GM13977 (cell line): ENCODE measurements around the gene OR6J1.
"Not testable (repeated sequence)": the region's sequence is repeated elsewhere in the genome, so short reads cannot be mapped to it uniquely, and the experiment has no call there.

Source experiments
- DNase-seq: peaks from one replicate; pipeline ENCODE4 v3.0.0; 2012; ENCODE audit warnings: low spot score
- CTCF ChIP-seq: IDR thresholded peaks from 2 replicates; pipeline ENCODE4 v1.5.1; 2012; ENCODE audit warnings: mild to moderate bottlenecking, control low read depth; ENCODE audit not compliant: insufficient read depth; ENCODE audit errors: extremely low read depth, missing control alignments
- in situ Hi-C: fragments of 300-500 bp; cut with MboI; formaldehyde crosslinking; loops from one replicate; pipeline ENCODE4 v1.12.0; 2022; ENCODE audit warnings: low sequenced_read_pairs, low pct_unique_long_range_greater_than_20kb, mixed read lengths, inconsistent platforms; ENCODE audit not compliant: unreplicated experiment

Gene OR6J1

GRCh38 chr14:22644305-22644635, at the start of gene OR6J1:
TSS of gene OR6J1 (minus strand) at chr14:22644352. CDS start at chr14:22634811, 9,541 bp downstream.
- no peak for DNase-seq
- in situ Hi-C loops = loop anchor here (10.0 kb wide), 1 partner anchor 49 kb away; the partner anchor contains the start of gene ABHD4
- no peak for TF ChIP-seq CTCF

GRCh38 chr14:22692194-22692593, 48.0 kb upstream of the OR6J1 start:
- DNase-seq = no peak
- in situ Hi-C loops = no loop called here
- no peak for TF ChIP-seq CTCF

GRCh38 chr14:22691171-22691570, 47.0 kb upstream of the OR6J1 start:
- TF ChIP-seq CTCF = no peak
- DNase-seq = no peak
- in situ Hi-C loops = no loop called here

- in situ Hi-C loops = no loop called here
- no peak for TF ChIP-seq CTCF
- no peak for DNase-seq
These were observed 45.0 kb upstream of the OR6J1 start for GRCh38 chr14:22689199-22689598.

GRCh38 chr14:22687969-22688368, 43.8 kb upstream of the OR6J1 start:
- in situ Hi-C loops, DNase-seq: not testable (repeated sequence)

- in situ Hi-C loops, DNase-seq: not testable (repeated sequence)
These were observed 42.0 kb upstream of the OR6J1 start for GRCh38 chr14:22686176-22686611.

GRCh38 chr14:22685467-22685866, 41.3 kb upstream of the OR6J1 start:
- DNase-seq = no peak
- TF ChIP-seq CTCF = no peak
- in situ Hi-C loops = no loop called here

GRCh38 chr14:22683428-22683827, 39.3 kb upstream of the OR6J1 start:
- in situ Hi-C loops, DNase-seq: not testable (repeated sequence)
